KMS-11 (cell line): ENCODE data around the gene CTU1.

Source experiments
- H2AFZ ChIP-seq: fragments of 200-600 bp; sonication (generic); 2 replicates; pipeline ENCODE4 v1.6.1; 2016; ENCODE audit warnings: antibody characterized with exemption, mixed run types, low read depth
- H3K27ac ChIP-seq: fragments of 200-600 bp; sonication (generic); 2 replicates; pipeline ENCODE4 v1.6.1; 2016; ENCODE audit warnings: mild to moderate bottlenecking, mixed run types
- H3K27me3 ChIP-seq: fragments of 200-600 bp; sonication (generic); 2 replicates; pipeline ENCODE4 v1.6.1; 2017; ENCODE audit warnings: mild to moderate bottlenecking, low read depth, mixed run types, moderate library complexity; ENCODE audit not compliant: insufficient read depth
- H3K36me3 ChIP-seq: fragments of 200-600 bp; sonication (generic); 2 replicates; pipeline ENCODE4 v1.6.1; 2017; ENCODE audit warnings: mild to moderate bottlenecking, mixed run types; ENCODE audit not compliant: insufficient read depth
- H3K4me1 ChIP-seq: fragments of 200-600 bp; sonication (generic); 2 replicates; pipeline ENCODE4 v1.6.1; 2016; ENCODE audit warnings: mild to moderate bottlenecking, low read depth, mixed run types; ENCODE audit not compliant: poor library complexity, severe bottlenecking
- H3K4me2 ChIP-seq: fragments of 200-600 bp; sonication (generic); 2 replicates; pipeline ENCODE4 v1.7.0; 2016; ENCODE audit warnings: mild to moderate bottlenecking, mixed run types
- H3K4me3 ChIP-seq: fragments of 200-600 bp; sonication (generic); IDR thresholded peaks from 2 replicates; pipeline ENCODE4 v1.6.1; 2017; ENCODE audit warnings: low read depth, low read length, mixed read lengths; ENCODE audit not compliant: insufficient read depth
- H3K79me2 ChIP-seq: fragments of 200-600 bp; sonication (generic); 2 replicates; pipeline ENCODE4 v1.6.1; 2016; ENCODE audit warnings: low read depth, mixed run types; ENCODE audit not compliant: insufficient read depth
- H3K9ac ChIP-seq: fragments of 200-600 bp; sonication (generic); 2 replicates; pipeline ENCODE4 v1.6.1; 2016; ENCODE audit warnings: mild to moderate bottlenecking, mixed run types
- H4K20me1 ChIP-seq: fragments of 200-600 bp; sonication (generic); 2 replicates; pipeline ENCODE4 v1.6.1; 2016; ENCODE audit warnings: mild to moderate bottlenecking, mixed run types; ENCODE audit not compliant: insufficient read depth
- CTCF ChIP-seq: fragments of 200-600 bp; sonication (generic); conservative IDR thresholded peaks from 2 replicates; pipeline ENCODE4 v1.6.1; 2017; ENCODE audit warnings: low read depth, mild to moderate bottlenecking, antibody characterized with exemption, low read length, moderate library complexity, mixed read lengths

CTU1 gene

GRCh38 chr19:51064534-51065220 lies 43.5 kb downstream of the CTU1 start, which contains the start of gene KLK13:
KLK13 (minus strand) TSS chr19:51065092; CDS start chr19:51065067, 25 bp downstream.
- TF ChIP-seq CTCF: no peak
- Histone ChIP-seq H3K4me1 (no peaks in the 10 kb centered on the region), H3K4me2 (no peak within 1 kb of the TSS), H3K9ac (no peak within 1 kb of the TSS), H3K79me2 (no peaks in the 10 kb centered on the region), H3K4me3 (no peak within 1 kb of the TSS), H3K27me3 (no peaks in the 10 kb centered on the region; the same call in 1 of the 2 replicates), H3K27ac (no peak within 1 kb of the TSS), H3K36me3 (no peaks in the 10 kb centered on the region), H2AFZ (no peak within 1 kb of the TSS), H4K20me1 (no peaks in the 10 kb centered on the region)

- no peaks in the 10 kb centered on the region for H4K20me1 ChIP-seq
- no peak for TF ChIP-seq CTCF
- no peaks in the 10 kb centered on the region; the same call in 1 of the 2 replicates for H3K27me3 ChIP-seq
Observed at GRCh38 chr19:51063664-51064063, 44.5 kb downstream of the CTU1 start.

DNA sequence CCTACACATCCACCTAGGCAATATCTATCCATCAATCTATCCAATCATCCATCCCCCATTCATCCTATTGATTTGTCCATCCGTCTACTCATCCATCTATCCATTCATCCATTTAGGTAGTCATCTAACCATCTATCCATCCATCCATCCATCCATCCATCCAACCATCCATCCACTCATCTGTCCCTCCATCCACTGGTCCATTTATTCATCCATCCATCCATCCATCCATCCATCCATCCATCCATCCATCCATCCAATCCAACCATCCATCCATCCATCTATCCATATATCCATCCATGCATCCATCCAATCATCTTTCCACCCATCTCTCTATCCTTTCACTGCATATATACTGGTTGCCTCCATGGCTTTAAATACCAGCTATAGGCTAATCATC lies 47.2 kb downstream of the CTU1 start:
- Histone ChIP-seq H4K20me1 (no peaks in the 10 kb centered on the region), H3K27me3 (no peaks in the 10 kb centered on the region; the same call in 1 of the 2 replicates), H3K4me3 (no peak overlapping the region), H3K9ac (no peak overlapping the region), H2AFZ (no peak overlapping the region), H3K27ac (no peak overlapping the region), H3K79me2 (no peaks in the 10 kb centered on the region), H3K4me1 (no peaks in the 10 kb centered on the region), H3K36me3 (no peaks in the 10 kb centered on the region), H3K4me2 (no peak overlapping the region)
- TF ChIP-seq CTCF: no peak

More at GRCh38 chr19:51063664-51064063, 44.5 kb downstream of the CTU1 start:
- H3K9ac ChIP-seq: no peak overlapping the region
- no peaks in the 10 kb centered on the region for H3K79me2 ChIP-seq
- H3K4me1 ChIP-seq: no peaks in the 10 kb centered on the region
- H2AFZ ChIP-seq: no peak overlapping the region
- no peak overlapping the region for H3K27ac ChIP-seq
- no peaks in the 10 kb centered on the region for H3K36me3 ChIP-seq
- no peak overlapping the region for H3K4me3 ChIP-seq
- H3K4me2 ChIP-seq: no peak overlapping the region

GRCh38 chr19:51060336-51060735 lies 47.9 kb downstream of the CTU1 start:
- no peak overlapping the region for H3K4me2 ChIP-seq

More at GRCh38 chr19:51060336-51060735, 47.9 kb downstream of the CTU1 start:
- no peak overlapping the region for H3K4me3 ChIP-seq
- no peaks in the 10 kb centered on the region; the same call in 1 of the 2 replicates for H3K27me3 ChIP-seq
- H3K79me2 ChIP-seq: no peaks in the 10 kb centered on the region
- no peaks in the 10 kb centered on the region for H4K20me1 ChIP-seq
- no peak for TF ChIP-seq CTCF
- no peak overlapping the region for H2AFZ ChIP-seq
- no peak overlapping the region for H3K9ac ChIP-seq
- H3K36me3 ChIP-seq: no peaks in the 10 kb centered on the region
- H3K27ac ChIP-seq: no peak overlapping the region
- no peaks in the 10 kb centered on the region for H3K4me1 ChIP-seq
